Peyer's patch (tissue), 4 donors: ENCODE measurements around the gene NOL9. TPM values are rescaled to one million over a fixed set of nuclear protein-coding genes. Genes with fewer than 3 reads are reported as not detected.

Experiments
- DNase-seq, 3 donors: peaks; one replicate each; pipeline ENCODE4 v3.0.0-alpha.2; 2017 to 2019
- H3K27ac ChIP-seq, 4 donors: fragments of 200-600 bp; sonication (generic); one replicate each; pipeline ENCODE4 v1.5.1; 2016 to 2019
- H3K27me3 ChIP-seq, 2 donors: fragments of 200-600 bp; sonication (generic); one replicate each; pipeline ENCODE4 v1.5.1; 2019
- H3K36me3 ChIP-seq, 3 donors: fragments of 200-600 bp; sonication (generic); one replicate each; pipeline ENCODE4 v1.5.1; 2016 to 2019
- H3K4me1 ChIP-seq, 4 donors: fragments of 200-600 bp; sonication (generic); one replicate each; pipeline ENCODE4 v1.5.1; 2016 to 2019
- H3K4me3 ChIP-seq, 4 donors: fragments of 200-600 bp; sonication (generic); 1 replicate in 3 of 4; 2 replicates in 1 of 4; pipeline ENCODE4 v1.5.1; 2016 to 2019; ENCODE audit warnings: mild to moderate bottlenecking in 1 of 4
- H3K9me3 ChIP-seq, 4 donors: fragments of 200-600 bp; sonication (generic); one replicate each; pipeline ENCODE4 v1.5.1; 2016 to 2019; ENCODE audit warnings: mild to moderate bottlenecking in 1 of 4
- POLR2A ChIP-seq, 2 donors: fragments of 450-650 bp; IDR thresholded peaks; one replicate each; pipeline ENCODE4 v1.5.1; 2017; ENCODE audit warnings: antibody characterized with exemption in 2 of 2, mild to moderate bottlenecking in 2 of 2, moderate library complexity in 2 of 2
- total RNA-seq, 4 donors: library from RNA; depleted of rRNA; stranded (reverse); fragments of >200 nt; gene quantifications; one replicate each; pipeline ENCODE4 v1.1.0, GENCODE V29; 2016
- TF ChIP-seq, protein P1 (sequence below), 6 experiments: fragments of 450-650 bp in 4 of 6; fragments of 200-600 bp in 2 of 6; sonication (generic) in 1 of 6; IDR thresholded peaks; one replicate each; pipeline ENCODE4 v1.5.1; 2017 to 2019; ENCODE audit warnings: antibody characterized with exemption in 6 of 6, mild to moderate bottlenecking in 3 of 6, moderate library complexity in 1 of 6

The NOL9 gene
- total RNA-seq, 4 donors from 2014 or later = 19.0 to 28.0 (median 22.5) TPM

DNA sequence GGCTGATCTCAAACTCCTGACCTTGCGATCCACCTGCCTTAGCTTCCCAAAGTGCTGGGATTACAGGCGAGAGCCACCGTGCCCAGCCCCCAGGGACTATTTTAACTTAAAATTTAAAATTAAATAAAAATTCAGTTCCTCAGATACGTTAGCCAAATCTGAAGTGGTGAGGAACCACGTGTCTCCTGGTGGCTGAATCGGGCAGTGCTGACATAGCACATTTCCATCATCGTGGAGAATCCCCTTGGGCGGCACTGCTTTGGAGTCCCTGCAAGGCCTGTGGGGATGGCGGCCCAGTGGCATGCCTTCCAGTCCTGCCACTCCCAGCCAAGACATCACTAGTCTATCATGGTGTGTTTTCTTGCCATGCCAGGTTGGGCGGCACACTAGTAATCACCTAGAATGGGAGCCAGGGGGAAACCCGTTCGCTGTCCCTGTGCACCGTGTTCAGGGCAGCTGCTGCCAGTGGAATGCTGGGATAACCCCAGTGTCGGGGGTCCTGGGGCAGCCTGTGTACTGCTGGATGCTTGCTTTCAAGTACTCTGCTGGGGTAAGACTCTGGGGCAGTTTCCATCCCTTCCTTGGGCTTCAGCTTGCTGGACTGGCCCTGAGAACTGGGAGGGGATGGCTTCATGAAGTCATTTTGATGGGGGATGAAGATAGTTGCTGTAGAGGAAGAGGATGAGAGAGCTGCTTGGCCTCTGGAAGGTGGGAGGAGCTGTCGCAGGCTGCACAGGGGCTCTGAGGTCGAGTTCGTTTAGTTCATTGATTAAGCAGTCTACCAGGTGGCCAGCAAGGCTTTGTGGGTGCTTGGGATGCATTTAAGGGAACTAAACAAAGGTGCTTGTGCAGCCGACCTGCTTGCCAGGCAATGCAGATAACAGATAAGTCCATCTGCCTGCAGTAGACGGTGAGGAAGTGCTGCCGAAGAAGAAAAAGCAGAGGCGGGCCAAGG, 30.1 kb upstream of the NOL9 start:
- TF ChIP-seq, protein P1, sequence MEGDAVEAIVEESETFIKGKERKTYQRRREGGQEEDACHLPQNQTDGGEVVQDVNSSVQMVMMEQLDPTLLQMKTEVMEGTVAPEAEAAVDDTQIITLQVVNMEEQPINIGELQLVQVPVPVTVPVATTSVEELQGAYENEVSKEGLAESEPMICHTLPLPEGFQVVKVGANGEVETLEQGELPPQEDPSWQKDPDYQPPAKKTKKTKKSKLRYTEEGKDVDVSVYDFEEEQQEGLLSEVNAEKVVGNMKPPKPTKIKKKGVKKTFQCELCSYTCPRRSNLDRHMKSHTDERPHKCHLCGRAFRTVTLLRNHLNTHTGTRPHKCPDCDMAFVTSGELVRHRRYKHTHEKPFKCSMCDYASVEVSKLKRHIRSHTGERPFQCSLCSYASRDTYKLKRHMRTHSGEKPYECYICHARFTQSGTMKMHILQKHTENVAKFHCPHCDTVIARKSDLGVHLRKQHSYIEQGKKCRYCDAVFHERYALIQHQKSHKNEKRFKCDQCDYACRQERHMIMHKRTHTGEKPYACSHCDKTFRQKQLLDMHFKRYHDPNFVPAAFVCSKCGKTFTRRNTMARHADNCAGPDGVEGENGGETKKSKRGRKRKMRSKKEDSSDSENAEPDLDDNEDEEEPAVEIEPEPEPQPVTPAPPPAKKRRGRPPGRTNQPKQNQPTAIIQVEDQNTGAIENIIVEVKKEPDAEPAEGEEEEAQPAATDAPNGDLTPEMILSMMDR (IDR thresholded peaks at IDR 0.05) = peak in 4 of 6 experiments; percentile 4 to 23 (median 13)
- no peak for TF ChIP-seq POLR2A (IDR thresholded peaks at IDR 0.05)
- H3K4me1 ChIP-seq = peaks cover 9 to 32% (median 13%) of the 10 kb centered on the region in 4 donors
- no peak for DNase-seq

DNA sequence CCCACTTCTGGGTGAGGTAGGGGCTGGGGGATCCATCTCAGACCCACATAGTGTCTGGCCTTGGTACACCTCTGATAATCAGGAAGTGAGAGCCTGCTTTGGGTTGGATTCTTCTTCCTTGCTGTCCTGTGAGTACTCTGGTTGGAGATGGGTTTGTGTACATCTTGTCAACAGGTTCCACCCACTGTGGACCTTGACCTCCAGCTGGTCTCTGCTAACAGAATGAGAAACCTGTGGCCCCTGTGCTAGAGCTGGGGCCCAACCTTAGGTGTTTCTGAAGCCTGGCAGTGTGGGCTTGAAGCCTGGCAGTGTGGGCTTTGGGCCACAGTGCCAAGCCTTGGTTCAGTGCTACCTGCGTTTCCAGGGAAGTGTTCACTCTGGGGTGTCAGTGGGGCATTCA, 28.1 kb upstream of the NOL9 start:
- peak overlapping the region in 3 of 4 donors; percentile 54 to 95 (median 95) for H3K27ac ChIP-seq
- H3K4me3 ChIP-seq = peak overlapping the region in 2 of 4 donors; percentile 46 to 97

More for the DNA sequence above, 30.1 kb upstream of the NOL9 start:
- Histone ChIP-seq H3K27me3 (no peaks in the 10 kb centered on the region), H3K36me3 (peaks cover 0 to 23% (median 0%) of the 10 kb centered on the region in 3 donors), H3K27ac (no peak overlapping the region), H3K4me3 (no peak overlapping the region), H3K9me3 (no peaks in the 10 kb centered on the region)

DNA sequence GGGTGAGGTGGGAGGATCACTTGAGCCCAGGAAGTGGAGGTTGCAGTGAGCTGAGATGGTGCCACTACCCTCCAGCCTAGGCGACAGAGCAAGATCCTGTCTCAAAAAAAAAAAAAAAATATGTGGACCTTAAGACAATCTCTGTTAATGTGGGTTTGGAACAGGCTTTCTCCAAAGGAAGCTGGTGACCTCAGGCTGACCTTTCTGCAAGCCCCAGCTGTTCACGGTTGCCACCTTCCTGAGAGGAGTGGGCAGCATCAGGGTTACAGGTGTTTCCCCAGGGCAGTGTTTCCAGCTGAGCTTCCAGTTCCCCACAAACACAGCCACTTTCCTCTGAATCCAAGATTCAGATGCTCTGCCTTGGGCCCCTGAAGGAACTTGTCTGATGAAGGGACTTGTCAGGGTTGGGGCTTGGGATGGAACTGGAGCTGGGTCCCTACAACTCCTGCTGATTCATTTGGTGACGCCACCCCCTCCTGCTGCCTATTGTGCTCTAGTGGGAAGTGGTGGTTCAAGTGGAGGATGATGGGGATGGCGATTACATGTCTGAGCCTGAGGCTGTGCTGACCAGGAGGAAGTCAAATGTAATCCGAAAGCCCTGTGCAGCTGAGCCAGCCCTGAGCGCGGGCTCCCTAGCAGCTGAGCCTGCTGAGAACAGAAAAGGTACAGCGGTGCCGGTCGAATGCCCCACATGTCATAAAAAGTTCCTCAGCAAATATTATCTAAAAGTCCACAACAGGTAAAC, 27.4 kb upstream of the NOL9 start:
- Histone ChIP-seq H3K4me1 (peaks cover 12 to 37% (median 16%) of the 10 kb centered on the region in 4 donors), H3K36me3 (no peaks in the 10 kb centered on the region), H3K27me3 (no peaks in the 10 kb centered on the region), H3K4me3 (peak overlapping the region in 2 of 4 donors; percentile 46 to 97), H3K27ac (peak overlapping the region; percentile 95 to 96 (median 95)), H3K9me3 (no peaks in the 10 kb centered on the region)
- TF ChIP-seq POLR2A (IDR thresholded peaks at IDR 0.05) = no peak
- TF ChIP-seq, protein P1 (IDR thresholded peaks at IDR 0.05) = no peak
- DNase-seq = peak in 2 of 3 donors; percentile 18 to 64

More for the DNA sequence above, 28.1 kb upstream of the NOL9 start:
- H3K36me3 ChIP-seq = peaks cover 0 to 3% (median 0%) of the 10 kb centered on the region in 3 donors
- H3K9me3 ChIP-seq = no peaks in the 10 kb centered on the region
- peaks cover 12 to 37% (median 16%) of the 10 kb centered on the region in 4 donors for H3K4me1 ChIP-seq
- peak; percentile 30 to 68 for TF ChIP-seq POLR2A (IDR thresholded peaks at IDR 0.05)
- TF ChIP-seq, protein P1 (IDR thresholded peaks at IDR 0.05) = no peak
- DNase-seq = peak in 2 of 3 donors; percentile 87 to 92
- no peaks in the 10 kb centered on the region for H3K27me3 ChIP-seq

DNA sequence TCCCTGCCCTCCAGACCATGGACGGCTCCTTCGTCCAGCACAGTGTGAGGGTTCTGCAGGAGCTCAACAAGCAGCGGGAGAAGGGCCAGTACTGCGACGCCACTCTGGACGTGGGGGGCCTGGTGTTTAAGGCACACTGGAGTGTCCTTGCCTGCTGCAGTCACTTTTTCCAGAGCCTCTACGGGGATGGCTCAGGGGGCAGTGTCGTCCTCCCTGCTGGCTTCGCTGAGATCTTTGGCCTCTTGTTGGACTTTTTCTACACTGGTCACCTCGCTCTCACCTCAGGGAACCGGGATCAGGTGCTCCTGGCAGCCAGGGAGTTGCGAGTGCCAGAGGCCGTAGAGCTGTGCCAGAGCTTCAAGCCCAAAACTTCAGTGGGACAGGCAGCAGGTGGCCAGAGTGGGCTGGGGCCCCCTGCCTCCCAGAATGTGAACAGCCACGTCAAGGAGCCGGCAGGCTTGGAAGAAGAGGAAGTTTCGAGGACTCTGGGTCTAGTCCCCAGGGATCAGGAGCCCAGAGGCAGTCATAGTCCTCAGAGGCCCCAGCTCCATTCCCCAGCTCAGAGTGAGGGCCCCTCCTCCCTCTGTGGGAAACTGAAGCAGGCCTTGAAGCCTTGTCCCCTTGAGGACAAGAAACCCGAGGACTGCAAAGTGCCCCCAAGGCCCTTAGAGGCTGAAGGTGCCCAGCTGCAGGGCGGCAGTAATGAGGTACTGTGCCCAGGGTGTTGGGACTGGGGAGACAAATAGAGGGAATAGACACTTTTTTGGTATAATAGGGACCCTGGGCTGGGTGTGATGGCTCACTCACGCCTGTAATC, 26.5 kb upstream of the NOL9 start:
- Histone ChIP-seq H3K27ac (peak overlapping the region; percentile 95 to 96 (median 95)), H3K9me3 (no peaks in the 10 kb centered on the region), H3K27me3 (no peaks in the 10 kb centered on the region), H3K4me3 (peak overlapping the region; percentile 82 to 97 (median 90)), H3K4me1 (peaks cover 12 to 37% (median 16%) of the 10 kb centered on the region in 4 donors), H3K36me3 (no peaks in the 10 kb centered on the region)
- TF ChIP-seq, protein P1 (IDR thresholded peaks at IDR 0.05) = no peak
- TF ChIP-seq POLR2A (IDR thresholded peaks at IDR 0.05) = no peak
- DNase-seq = peak in 1 of 3 donors; percentile 61
